Measurements from ENCODE around the gene DPYD. TPM values are rescaled to one million over a fixed set of nuclear protein-coding genes. Genes with fewer than 3 reads are reported as not detected.

DPYD gene
- total and polyA plus RNA-seq, 9 of the 15 experiments (the other 6 are each of a cell fraction or from before 2014, with no cell fraction given): 0.03 to 0.25 (median 0.08) TPM; not detected in 2

DNA sequence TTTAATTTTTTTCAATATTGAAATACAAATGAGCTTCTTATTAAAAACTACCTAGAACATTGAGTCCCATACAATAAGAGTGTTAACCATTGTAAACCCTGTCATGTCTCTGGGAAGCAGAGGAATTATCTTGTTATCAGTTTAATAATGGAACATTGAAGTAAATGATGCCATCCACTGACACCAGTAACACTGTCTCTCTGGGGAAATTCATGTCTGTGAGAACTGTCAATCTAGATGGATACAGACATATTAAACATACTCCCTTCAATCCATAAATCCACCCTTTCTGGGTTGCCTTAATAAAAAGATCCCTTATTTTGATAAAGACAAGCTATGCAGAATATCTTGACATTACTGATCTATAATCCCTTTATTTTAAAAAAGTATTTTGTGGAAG, 503.2 kb downstream of the DPYD start:
- intact Hi-C loops (cut with micrococcal nuclease) (no loop called here), in situ Hi-C loops (cut with MboI) (no loop called here)
- no peaks in the 10 kb centered on the region for H3K79me2 ChIP-seq (ENCODE audit: control insufficient read depth, insufficient read depth, low read length)
- no peaks in the 10 kb centered on the region for H3K4me1 ChIP-seq (replicated peaks in 1 of 2; ENCODE audit: control insufficient read depth in 2 of 2, insufficient read depth in 2 of 2, low read length in 2 of 2)
- H3K9ac ChIP-seq (ENCODE audit: insufficient read depth in 1 of 2, low read depth in 2 of 2, low read length in 2 of 2): no peak overlapping the region
- no peaks in the 10 kb centered on the region for H3K36me3 ChIP-seq (ENCODE audit: control insufficient read depth, insufficient read depth, low read length)
- FAIRE-seq (no peak), DNase-seq (ENCODE audit: extremely low read depth in 1 of 4, low spot score in 3 of 4) (no peak), ATAC-seq (no peak)
- ChIA-PET CTCF (ENCODE audit: low intra/inter-chr PET ratio) (no interaction called here), POLR2A (no interaction called here)
- H3K27me3 ChIP-seq (ENCODE audit: control insufficient read depth in 2 of 2, insufficient read depth in 2 of 2, low read length in 2 of 2): no peaks in the 10 kb centered on the region
- no peak overlapping the region for H2AFZ ChIP-seq (ENCODE audit: low read depth, low read length)
- no peaks in the 10 kb centered on the region for H3K9me1 ChIP-seq (ENCODE audit: control insufficient read depth, insufficient read depth, low read length)
- H4K20me1 ChIP-seq (replicated peaks; ENCODE audit: control insufficient read depth, insufficient read depth, low read length): no peaks in the 10 kb centered on the region
- TF ChIP-seq HMG20A (CRISPR knock-in tag; conservative IDR thresholded peaks at IDR 0.05): no peak
- TF ChIP-seq ZNF232 (CRISPR knock-in tag; IDR thresholded peaks at IDR 0.05): no peak
- no peak for TF ChIP-seq HDAC2 (IDR thresholded peaks at IDR 0.05)
- TF ChIP-seq, protein P1, sequence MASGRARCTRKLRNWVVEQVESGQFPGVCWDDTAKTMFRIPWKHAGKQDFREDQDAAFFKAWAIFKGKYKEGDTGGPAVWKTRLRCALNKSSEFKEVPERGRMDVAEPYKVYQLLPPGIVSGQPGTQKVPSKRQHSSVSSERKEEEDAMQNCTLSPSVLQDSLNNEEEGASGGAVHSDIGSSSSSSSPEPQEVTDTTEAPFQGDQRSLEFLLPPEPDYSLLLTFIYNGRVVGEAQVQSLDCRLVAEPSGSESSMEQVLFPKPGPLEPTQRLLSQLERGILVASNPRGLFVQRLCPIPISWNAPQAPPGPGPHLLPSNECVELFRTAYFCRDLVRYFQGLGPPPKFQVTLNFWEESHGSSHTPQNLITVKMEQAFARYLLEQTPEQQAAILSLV (tag; IDR thresholded peaks at IDR 0.05): no peak
- TF ChIP-seq IFI16 (CRISPR knock-in tag; IDR thresholded peaks at IDR 0.05): no peak
- no peak for TF ChIP-seq SREBF2 (CRISPR knock-in tag; IDR thresholded peaks at IDR 0.05)
- TF ChIP-seq GTF2F1 (IDR thresholded peaks at IDR 0.05; ENCODE audit: low read depth, low read length): no peak
- TF ChIP-seq, protein P2, sequence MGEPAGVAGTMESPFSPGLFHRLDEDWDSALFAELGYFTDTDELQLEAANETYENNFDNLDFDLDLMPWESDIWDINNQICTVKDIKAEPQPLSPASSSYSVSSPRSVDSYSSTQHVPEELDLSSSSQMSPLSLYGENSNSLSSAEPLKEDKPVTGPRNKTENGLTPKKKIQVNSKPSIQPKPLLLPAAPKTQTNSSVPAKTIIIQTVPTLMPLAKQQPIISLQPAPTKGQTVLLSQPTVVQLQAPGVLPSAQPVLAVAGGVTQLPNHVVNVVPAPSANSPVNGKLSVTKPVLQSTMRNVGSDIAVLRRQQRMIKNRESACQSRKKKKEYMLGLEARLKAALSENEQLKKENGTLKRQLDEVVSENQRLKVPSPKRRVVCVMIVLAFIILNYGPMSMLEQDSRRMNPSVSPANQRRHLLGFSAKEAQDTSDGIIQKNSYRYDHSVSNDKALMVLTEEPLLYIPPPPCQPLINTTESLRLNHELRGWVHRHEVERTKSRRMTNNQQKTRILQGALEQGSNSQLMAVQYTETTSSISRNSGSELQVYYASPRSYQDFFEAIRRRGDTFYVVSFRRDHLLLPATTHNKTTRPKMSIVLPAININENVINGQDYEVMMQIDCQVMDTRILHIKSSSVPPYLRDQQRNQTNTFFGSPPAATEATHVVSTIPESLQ (CRISPR knock-in tag; IDR thresholded peaks at IDR 0.05): no peak
- no peak overlapping the region for H3K4me3 ChIP-seq
- no TSS peak for BruUV-seq (replicated peaks)
- no peak overlapping the region for H3K4me2 ChIP-seq (ENCODE audit: insufficient read depth, low read length)
- no peaks in the 10 kb centered on the region for H3K9me3 ChIP-seq (replicated peaks; ENCODE audit: control insufficient read depth, insufficient read depth, low read depth, low read length)
- H3K27ac ChIP-seq (ENCODE audit: extremely low read depth, low read depth, low read length): no peak overlapping the region
